Psoas muscle (tissue), 8 donors: ENCODE data around the gene TRDN. TPM values are rescaled to one million over a fixed set of nuclear protein-coding genes. Genes with fewer than 3 reads are reported as not detected.
A peak's percentile ranks its signal among the peaks of the same experiment; 100 is the strongest.

Experiments
- ATAC-seq, 4 donors: fragments of 200-7000 bp; cut with Tn5 transposase; one replicate each; pipeline ENCODE4 v1.9.1; 2020; ENCODE audit warnings: moderate library complexity in 3 of 4, mild to moderate bottlenecking in 2 of 4
- DNase-seq, 2 donors: peaks; one replicate each; pipeline ENCODE4 v3.0.0-alpha.2; 2020
- H3K27ac ChIP-seq: fragments of 200-600 bp; one replicate; pipeline ENCODE4 v1.8.0; 2022
- H3K27me3 ChIP-seq, 3 donors: fragments of 200-600 bp in 1 of 3; one replicate each; pipeline versions ENCODE4 v1.6.1 to v1.8.0; 2013 to 2022; ENCODE audit warnings: low read length in 2 of 3, mild to moderate bottlenecking in 2 of 3, moderate library complexity in 1 of 3; ENCODE audit not compliant: insufficient read depth in 3 of 3
- H3K36me3 ChIP-seq, 2 donors: fragments of 200-600 bp in 1 of 2; one replicate each; pipeline versions ENCODE4 v1.6.1 to v1.8.0; 2013 to 2022; ENCODE audit warnings: low read depth in 1 of 2, mild to moderate bottlenecking in 1 of 2, moderate library complexity in 1 of 2; ENCODE audit not compliant: insufficient read depth in 1 of 2
- H3K4me1 ChIP-seq: fragments of 200-600 bp; one replicate; pipeline ENCODE4 v1.8.0; 2022
- H3K4me3 ChIP-seq: fragments of 200-600 bp; one replicate; pipeline ENCODE4 v1.8.0; 2022; ENCODE audit warnings: mild to moderate bottlenecking
- H3K9me3 ChIP-seq: fragments of 200-600 bp; one replicate; pipeline ENCODE4 v1.8.0; 2022
- CTCF ChIP-seq: fragments of 200-600 bp; IDR thresholded peaks from one replicate; pipeline ENCODE4 v1.8.0; 2022; ENCODE audit warnings: antibody characterized with exemption
- WGBS, 3 donors: extraction: QIAGEN DNeasy Blood & Tissue Kit; methylation state at CpG; one replicate each; pipeline versions ENCODE4 v1.1.6 to v1.1.7; 2013; 5-methylcytosine and 5-hydroxymethylcytosine counted together
- intact Hi-C, 2 donors: fragments of 100-400 bp; cut with DNase I; formaldehyde crosslinking; loops; one replicate each; pipeline versions ENCODE4 v1.11.0 to v1.14.2; 2022
- polyA plus RNA-seq, 3 donors: library from polyadenylated mRNA; stranded (reverse); fragments of 200-250 nt; gene quantifications; one replicate each; pipeline ENCODE4 v1.2.3, GENCODE V29; 2013
- total RNA-seq, 4 donors: library from RNA; stranded (reverse); fragmentation: NEBNext Ultra II Directional in 2 of 4; extraction: Animal tissue kit (Norgen Biotek cat#: 25700) in 2 of 4; gene quantifications; one replicate each; pipeline versions ENCODE4 v1.2.1 to v1.2.4, GENCODE V29; 2021 to 2023
- donor health status: healthy with polysubstance abuse.
- donor health status: DM: no; HTN: no; CAD: no; lungs with moderate emphysema.
- donor health status: Bipolar disorder and iron deficiency.
- donor health status: healthy.
- donor health status: DM: yes; HTN: yes; CAD: no.
- donor health status: DM: no; HTN: no; CAD: no.
- donor health status: DM: no; HTN: no; CAD: no.
- donor health status: DM: yes; HTN: yes; CAD: no.

The TRDN gene
- total and polyA plus RNA-seq, 7 donors = 79.7 to 1,361 (median 399) TPM

GRCh38 chr6:123551939-123552707 lies 84.6 kb downstream of the TRDN start:
- no peak for TF ChIP-seq CTCF
- Histone ChIP-seq H3K4me3 (no peak overlapping the region), H3K9me3 (no peaks in the 10 kb centered on the region), H3K27me3 (no peaks in the 10 kb centered on the region), H3K4me1 (peaks cover 81% of the 10 kb centered on the region), H3K27ac (peak overlapping the region; percentile 71), H3K36me3 (peaks cover 0 to 16% of the 10 kb centered on the region in 2 donors)
- WGBS, 3 donors = 25 to 31% (median 27%) methylated on average over 4 of the region's 4 CpGs
- DNase-seq = no peak
- ATAC-seq = peak; percentile 42 to 83 (median 54)
- intact Hi-C loops = no loop called here

- Histone ChIP-seq H3K36me3 (peaks cover 0 to 35% of the 10 kb centered on the region in 2 donors), H3K27me3 (no peaks in the 10 kb centered on the region), H3K27ac (peak overlapping the region; percentile 38), H3K4me1 (peaks cover 71% of the 10 kb centered on the region), H3K4me3 (no peak overlapping the region), H3K9me3 (no peaks in the 10 kb centered on the region)
- ATAC-seq = peak in 1 of 4 donors; percentile 42
- intact Hi-C loops = no loop called here
- TF ChIP-seq CTCF = no peak
- no peak for DNase-seq
- 63 to 80% (median 71%) methylated on average over 2 of the region's 2 CpGs for WGBS, 3 donors
Measured at GRCh38 chr6:123550052-123550617, 86.6 kb downstream of the TRDN start.

GRCh38 chr6:123549476-123549875 lies 87.3 kb downstream of the TRDN start:
- no peak overlapping the region for H3K4me3 ChIP-seq
- H3K36me3 ChIP-seq = peaks cover 0 to 41% of the 10 kb centered on the region in 2 donors
- H3K27ac ChIP-seq = peak overlapping the region; percentile 38
- DNase-seq = no peak
- no peak for ATAC-seq
- no peaks in the 10 kb centered on the region for H3K9me3 ChIP-seq
- H3K27me3 ChIP-seq = no peaks in the 10 kb centered on the region
- peaks cover 65% of the 10 kb centered on the region for H3K4me1 ChIP-seq
- TF ChIP-seq CTCF = no peak
- intact Hi-C loops = no loop called here

GRCh38 chr6:123547216-123547978 lies 89.4 kb downstream of the TRDN start:
- intact Hi-C loops = no loop called here
- Histone ChIP-seq H3K36me3 (peaks cover 0 to 45% of the 10 kb centered on the region in 2 donors), H3K27me3 (no peaks in the 10 kb centered on the region), H3K4me3 (no peak overlapping the region), H3K9me3 (no peaks in the 10 kb centered on the region), H3K4me1 (peaks cover 56% of the 10 kb centered on the region), H3K27ac (peak overlapping the region; percentile 64)
- no peak for TF ChIP-seq CTCF
- no peak for DNase-seq
- no peak for ATAC-seq
